Caki2 (cell line): ENCODE measurements around the gene KCNJ14. TPM values are rescaled to one million over a fixed set of nuclear protein-coding genes. Genes with fewer than 3 reads are reported as not detected.

Source experiments
- DNase-seq: peaks from one replicate; pipeline ENCODE4 v3.0.0-alpha.2; 2015; ENCODE audit warnings: low read depth
- in situ Hi-C: cut with HindIII; loops from 2 replicates; pipeline ENCODE4 v1.10.0; 2016; ENCODE audit warnings: low sequenced_read_pairs, low pct_unique_long_range_greater_than_20kb, mixed read lengths
- total RNA-seq: library from RNA; depleted of rRNA; stranded (reverse); fragments of >200 nt; shearing (Covaris generic); gene quantifications from 2 replicates; pipeline ENCODE4 v1.2.3, GENCODE V29; 2014; ENCODE audit warnings: low replicate concordance; rRNA removed

Gene KCNJ14
- total RNA-seq = 0.37 and 0.78 TPM in 2 replicates

- DNase-seq = no peak
- in situ Hi-C loops = no loop called here
These were observed at the start of gene KCNJ14 for GRCh38 chr19:48455171-48455907. Gene KCNJ14, plus strand, starts transcription at chr19:48455574. Its CDS starts 6,151 bp downstream, at chr19:48461725.

GRCh38 chr19:48405850-48406249, 49.5 kb upstream of the KCNJ14 start:
- in situ Hi-C loops = no loop called here
- peak; percentile 64 for DNase-seq

GRCh38 chr19:48413879-48414587, 41.3 kb upstream of the KCNJ14 start:
- peak; percentile 53 for DNase-seq
- in situ Hi-C loops = no loop called here

GRCh38 chr19:48415395-48415794, 40.0 kb upstream of the KCNJ14 start:
- in situ Hi-C loops = no loop called here

GRCh38 chr19:48415806-48416221, 39.6 kb upstream of the KCNJ14 start:
- in situ Hi-C loops = no loop called here
- DNase-seq = no peak

More at GRCh38 chr19:48415395-48415794, 40.0 kb upstream of the KCNJ14 start:
- peak; percentile 42 for DNase-seq

- in situ Hi-C loops = no loop called here
- no peak for DNase-seq
These were observed 38.0 kb upstream of the KCNJ14 start for GRCh38 chr19:48417421-48417820.

- DNase-seq = no peak
- in situ Hi-C loops = no loop called here
These were observed 36.9 kb upstream of the KCNJ14 start for GRCh38 chr19:48418317-48419064.

- DNase-seq = peak; percentile 38
- in situ Hi-C loops = no loop called here
These were observed 36.0 kb upstream of the KCNJ14 start for GRCh38 chr19:48419158-48419920.

- no peak for DNase-seq
These were observed 33.8 kb upstream of the KCNJ14 start for GRCh38 chr19:48421548-48421947.

GRCh38 chr19:48424694-48425219, 30.6 kb upstream of the KCNJ14 start:
- peak; percentile 79 for DNase-seq
- in situ Hi-C loops = no loop called here

More at GRCh38 chr19:48421548-48421947, 33.8 kb upstream of the KCNJ14 start:
- in situ Hi-C loops = no loop called here

GRCh38 chr19:48428670-48429069, 26.7 kb upstream of the KCNJ14 start:
- no peak for DNase-seq
- in situ Hi-C loops = no loop called here

- in situ Hi-C loops = no loop called here
- no peak for DNase-seq
These were observed 22.0 kb upstream of the KCNJ14 start for GRCh38 chr19:48433337-48433736.

- DNase-seq = no peak
- in situ Hi-C loops = no loop called here
These were observed 18.8 kb upstream of the KCNJ14 start for GRCh38 chr19:48436586-48436985.

GRCh38 chr19:48441360-48442050, 13.9 kb upstream of the KCNJ14 start:
- in situ Hi-C loops = no loop called here
- DNase-seq = no peak

- in situ Hi-C loops = no loop called here
- DNase-seq = no peak
These were observed 13.0 kb upstream of the KCNJ14 start for GRCh38 chr19:48442116-48443035.

GRCh38 chr19:48443256-48443655, 12.1 kb upstream of the KCNJ14 start:
- in situ Hi-C loops = no loop called here
- DNase-seq = no peak
